ENCODE data around the gene PPP3CA. TPM values are rescaled to one million over a fixed set of nuclear protein-coding genes. Genes with fewer than 3 reads are reported as not detected.

Gene PPP3CA
- polyA plus RNA-seq, 6 donors from 2014 or later: 12.9 to 77.5 (median 19.5) TPM

GRCh38 chr4:101163936-101164335 lies 183.4 kb downstream of the PPP3CA start:
- Mint-ChIP-seq H3K9me3 (no peaks in the 10 kb centered on the region), H3K27me3 (no peaks in the 10 kb centered on the region), H3K4me1 (peaks cover 23 to 32% (median 29%) of the 10 kb centered on the region in 3 donors), H3K4me3 (no peak overlapping the region), H3K36me3 (peaks cover 0 to 4% of the 10 kb centered on the region in 2 donors), H3K27ac (peak overlapping the region in 3 of 6 donors; percentile 27 to 90 (median 66))
- no peak for DNase-seq
- no peak for ATAC-seq (ENCODE audit: low read depth in 2 of 2)

GRCh38 chr4:101162990-101163380 lies 184.3 kb downstream of the PPP3CA start:
- H3K4me3 Mint-ChIP-seq: no peak overlapping the region
- no peaks in the 10 kb centered on the region for H3K27me3 Mint-ChIP-seq
- ATAC-seq (ENCODE audit: low read depth in 2 of 2) (no peak), DNase-seq (no peak)
- H3K36me3 Mint-ChIP-seq: peaks cover 0 to 4% of the 10 kb centered on the region in 2 donors
- H3K4me1 Mint-ChIP-seq: peaks cover 32 to 38% (median 32%) of the 10 kb centered on the region in 3 donors
- no peaks in the 10 kb centered on the region for H3K9me3 Mint-ChIP-seq
- no peak overlapping the region for H3K27ac Mint-ChIP-seq

- peaks cover 0 to 4% of the 10 kb centered on the region in 2 donors for H3K36me3 Mint-ChIP-seq
- ATAC-seq (ENCODE audit: low read depth in 2 of 2) (no peak), DNase-seq (no peak)
- H3K27ac Mint-ChIP-seq: peak overlapping the region in 1 of 6 donors; percentile 35
- peaks cover 43 to 52% (median 44%) of the 10 kb centered on the region in 3 donors for H3K4me1 Mint-ChIP-seq
- no peaks in the 10 kb centered on the region for H3K27me3 Mint-ChIP-seq
- H3K9me3 Mint-ChIP-seq: no peaks in the 10 kb centered on the region
- H3K4me3 Mint-ChIP-seq: no peak overlapping the region
Observed at GRCh38 chr4:101160792-101161592, 186.3 kb downstream of the PPP3CA start.

GRCh38 chr4:101158507-101158906 lies 188.8 kb downstream of the PPP3CA start:
- Mint-ChIP-seq H3K9me3 (no peaks in the 10 kb centered on the region), H3K36me3 (peaks cover 0 to 4% of the 10 kb centered on the region in 2 donors), H3K27me3 (no peaks in the 10 kb centered on the region), H3K4me1 (peaks cover 42 to 66% (median 48%) of the 10 kb centered on the region in 3 donors), H3K27ac (peak overlapping the region in 2 of 6 donors; percentile 23 to 40), H3K4me3 (peak overlapping the region in 1 of 8 donors; percentile 23)
- DNase-seq (no peak), ATAC-seq (ENCODE audit: low read depth in 2 of 2) (no peak)

GRCh38 chr4:101158134-101158482 lies 189.2 kb downstream of the PPP3CA start:
- peaks cover 44 to 66% (median 49%) of the 10 kb centered on the region in 3 donors for H3K4me1 Mint-ChIP-seq
- no peak for ATAC-seq (ENCODE audit: low read depth in 2 of 2)

GRCh38 chr4:101157415-101158133 lies 189.8 kb downstream of the PPP3CA start:
- no peaks in the 10 kb centered on the region for H3K27me3 Mint-ChIP-seq
- DNase-seq: no peak
- no peaks in the 10 kb centered on the region for H3K9me3 Mint-ChIP-seq
- peak overlapping the region in 5 of 6 donors; percentile 26 to 92 (median 44) for H3K27ac Mint-ChIP-seq
- H3K36me3 Mint-ChIP-seq: peaks cover 0 to 2% of the 10 kb centered on the region in 2 donors
- H3K4me3 Mint-ChIP-seq: no peak overlapping the region
- ATAC-seq (ENCODE audit: low read depth in 2 of 2): no peak
- H3K4me1 Mint-ChIP-seq: peaks cover 45 to 66% (median 50%) of the 10 kb centered on the region in 3 donors

More at GRCh38 chr4:101158134-101158482, 189.2 kb downstream of the PPP3CA start:
- DNase-seq: no peak
- H3K9me3 Mint-ChIP-seq: no peaks in the 10 kb centered on the region
- no peaks in the 10 kb centered on the region for H3K27me3 Mint-ChIP-seq
- no peak overlapping the region for H3K4me3 Mint-ChIP-seq
- peak overlapping the region in 3 of 6 donors; percentile 11 to 27 (median 23) for H3K27ac Mint-ChIP-seq
- H3K36me3 Mint-ChIP-seq: peaks cover 0 to 4% of the 10 kb centered on the region in 2 donors

- no peaks in the 10 kb centered on the region for H3K9me3 Mint-ChIP-seq
- H3K36me3 Mint-ChIP-seq: no peaks in the 10 kb centered on the region
- H3K4me1 Mint-ChIP-seq: peaks cover 45 to 68% (median 48%) of the 10 kb centered on the region in 3 donors
- H3K4me3 Mint-ChIP-seq: peak overlapping the region in 2 of 8 donors; percentile 2 to 13
- ATAC-seq (ENCODE audit: low read depth in 2 of 2): no peak
- H3K27me3 Mint-ChIP-seq: no peaks in the 10 kb centered on the region
- peak overlapping the region; percentile 20 to 95 (median 75) for H3K27ac Mint-ChIP-seq
- DNase-seq: no peak
Observed at GRCh38 chr4:101156619-101157310, 190.6 kb downstream of the PPP3CA start.

GRCh38 chr4:101155945-101156344 lies 191.4 kb downstream of the PPP3CA start:
- Mint-ChIP-seq H3K4me3 (peak overlapping the region in 4 of 8 donors; percentile 12 to 57 (median 23)), H3K27ac (peak overlapping the region; percentile 20 to 95 (median 75)), H3K36me3 (no peaks in the 10 kb centered on the region), H3K4me1 (peaks cover 39 to 70% (median 42%) of the 10 kb centered on the region in 3 donors), H3K27me3 (no peaks in the 10 kb centered on the region), H3K9me3 (no peaks in the 10 kb centered on the region)
- DNase-seq (no peak), ATAC-seq (ENCODE audit: low read depth in 2 of 2) (no peak)

- no peak for DNase-seq
- no peaks in the 10 kb centered on the region for H3K9me3 Mint-ChIP-seq
- H3K36me3 Mint-ChIP-seq: no peaks in the 10 kb centered on the region
- H3K27ac Mint-ChIP-seq: peak overlapping the region in 2 of 6 donors; percentile 31 to 59
- peak overlapping the region in 1 of 8 donors; percentile 21 for H3K4me3 Mint-ChIP-seq
- ATAC-seq (ENCODE audit: low read depth in 2 of 2): no peak
- no peaks in the 10 kb centered on the region for H3K27me3 Mint-ChIP-seq
- H3K4me1 Mint-ChIP-seq: peaks cover 42 to 70% (median 42%) of the 10 kb centered on the region in 3 donors
Observed at GRCh38 chr4:101155368-101155767, 192.0 kb downstream of the PPP3CA start.

- ATAC-seq (ENCODE audit: low read depth in 2 of 2) (peak; percentile 76 to 79), DNase-seq (no peak)
- Mint-ChIP-seq H3K27me3 (no peaks in the 10 kb centered on the region), H3K4me3 (peak overlapping the region in 7 of 8 donors; percentile 23 to 69 (median 65)), H3K4me1 (peaks cover 42 to 64% (median 48%) of the 10 kb centered on the region in 3 donors), H3K9me3 (no peaks in the 10 kb centered on the region), H3K27ac (peak overlapping the region; percentile 73 to 97 (median 88)), H3K36me3 (no peaks in the 10 kb centered on the region)
Observed at GRCh38 chr4:101153653-101154052, 193.7 kb downstream of the PPP3CA start.

- Mint-ChIP-seq H3K27ac (peak overlapping the region in 4 of 6 donors; percentile 27 to 73 (median 44)), H3K36me3 (no peaks in the 10 kb centered on the region), H3K9me3 (no peaks in the 10 kb centered on the region), H3K4me1 (peaks cover 40 to 53% (median 41%) of the 10 kb centered on the region in 3 donors), H3K4me3 (peak overlapping the region in 2 of 8 donors; percentile 14 to 27), H3K27me3 (no peaks in the 10 kb centered on the region)
- DNase-seq: no peak
- ATAC-seq (ENCODE audit: low read depth in 2 of 2): no peak
Observed at GRCh38 chr4:101152521-101152920, 194.8 kb downstream of the PPP3CA start.

- no peak for DNase-seq
- H3K4me1 Mint-ChIP-seq: peaks cover 26 to 34% (median 33%) of the 10 kb centered on the region in 3 donors
- no peaks in the 10 kb centered on the region for H3K9me3 Mint-ChIP-seq
- H3K27ac Mint-ChIP-seq: no peak overlapping the region
- no peak overlapping the region for H3K4me3 Mint-ChIP-seq
- no peak for ATAC-seq (ENCODE audit: low read depth in 2 of 2)
- no peaks in the 10 kb centered on the region for H3K36me3 Mint-ChIP-seq
- H3K27me3 Mint-ChIP-seq: no peaks in the 10 kb centered on the region
Observed at GRCh38 chr4:101148551-101148950, 198.8 kb downstream of the PPP3CA start.

GRCh38 chr4:101147283-101147682 lies 200.0 kb downstream of the PPP3CA start:
- Mint-ChIP-seq H3K27ac (no peak overlapping the region), H3K4me3 (no peak overlapping the region), H3K9me3 (no peaks in the 10 kb centered on the region), H3K36me3 (no peaks in the 10 kb centered on the region), H3K27me3 (no peaks in the 10 kb centered on the region), H3K4me1 (peaks cover 26 to 34% (median 32%) of the 10 kb centered on the region in 3 donors)
- ATAC-seq (ENCODE audit: low read depth in 2 of 2) (no peak), DNase-seq (no peak)

Data from naive B cell (primary cell).